HG02852 (cell line): Measurements from ENCODE around the gene PPP1R3F.
"Not testable (repeated sequence)": the region's sequence is repeated elsewhere in the genome, so short reads cannot be mapped to it uniquely, and the experiment has no call there.

Source experiments
- ATAC-seq: cut with Tn5 transposase; IDR thresholded peaks from one replicate; pipeline ENCODE4 v1.9.1; 2021; ENCODE audit warnings: mild to moderate bottlenecking, moderate library complexity; ENCODE audit not compliant: unreplicated experiment

PPP1R3F gene

GRCh38 chrX:49309401-49309981, 39.9 kb downstream of the PPP1R3F start:
- no peak for ATAC-seq

GRCh38 chrX:49310371-49310770, 40.8 kb downstream of the PPP1R3F start:
- ATAC-seq, result no peak

- no peak for ATAC-seq
Observed at GRCh38 chrX:49312176-49312575, 42.6 kb downstream of the PPP1R3F start.

- no peak for ATAC-seq
Observed at GRCh38 chrX:49316085-49316484, 46.5 kb downstream of the PPP1R3F start.

- not testable (repeated sequence) for ATAC-seq
Observed at GRCh38 chrX:49321737-49322136, 52.1 kb downstream of the PPP1R3F start, which contains the start of gene GAGE12J. Gene GAGE12J, plus strand, starts transcription at chrX:49322037. Its CDS starts 1,157 bp downstream, at chrX:49323194.

- ATAC-seq, result not testable (repeated sequence)
Observed at GRCh38 chrX:49322266-49322665, 52.7 kb downstream of the PPP1R3F start.

- ATAC-seq, result not testable (repeated sequence)
Observed at GRCh38 chrX:49323735-49324134, 54.1 kb downstream of the PPP1R3F start.

GRCh38 chrX:49330421-49330820, 60.8 kb downstream of the PPP1R3F start:
- not testable (repeated sequence) for ATAC-seq

- ATAC-seq, result not testable (repeated sequence)
Observed at GRCh38 chrX:49331282-49331681, 61.7 kb downstream of the PPP1R3F start, which contains the start of gene GAGE13. Gene GAGE13, plus strand, starts transcription at chrX:49331582. Its CDS starts 1,156 bp downstream, at chrX:49332738.

GRCh38 chrX:49331841-49332240, 62.2 kb downstream of the PPP1R3F start:
- ATAC-seq, result not testable (repeated sequence)
